GM19372 (cell line): ENCODE results near the gene MARCHF10.
A peak's percentile ranks its signal among the peaks of the same experiment; 100 is the strongest.

Experiments used
- ATAC-seq: cut with Tn5 transposase; IDR thresholded peaks from one replicate; pipeline ENCODE4 v1.9.1; 2021; ENCODE audit warnings: mild to moderate bottlenecking, low read depth, moderate library complexity; ENCODE audit not compliant: unreplicated experiment

Gene MARCHF10

DNA sequence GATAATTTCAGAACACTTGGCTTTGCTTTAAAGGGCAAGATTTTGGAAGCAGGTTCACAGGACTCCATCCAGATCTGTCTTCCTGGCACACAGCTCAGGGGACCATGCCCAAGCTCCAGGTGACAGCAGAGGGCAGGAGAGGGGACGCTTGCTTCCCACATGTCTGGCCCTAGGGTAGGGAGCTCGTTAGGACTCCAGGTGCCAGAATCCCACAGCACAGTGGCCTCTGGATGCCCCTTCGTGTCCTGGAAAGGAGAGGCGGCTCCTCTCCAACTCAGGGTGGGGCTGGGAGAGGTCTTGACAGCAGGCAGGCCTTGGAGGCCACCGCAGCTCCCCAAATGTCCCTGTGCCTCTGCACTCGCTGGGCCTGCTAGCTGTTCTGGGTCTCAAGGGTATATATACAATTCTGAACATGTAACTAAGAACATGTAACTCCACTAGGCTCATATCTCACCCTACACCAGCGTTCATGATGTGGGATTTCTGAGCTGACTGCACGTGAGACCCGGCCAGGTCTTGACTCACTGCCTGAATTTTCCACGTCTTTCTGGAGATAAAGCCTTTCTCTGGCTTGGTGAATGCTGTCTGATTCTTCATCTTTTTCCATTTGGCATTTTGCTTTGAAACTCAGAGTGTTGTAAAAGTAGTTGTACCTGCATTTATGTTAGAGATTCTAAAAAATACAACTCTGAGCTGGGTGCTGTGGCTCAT lies 52.8 kb downstream of the MARCHF10 start:
- ATAC-seq = no peak

GRCh38 chr17:62754631-62755030 lies 53.5 kb downstream of the MARCHF10 start:
- ATAC-seq = no peak

DNA sequence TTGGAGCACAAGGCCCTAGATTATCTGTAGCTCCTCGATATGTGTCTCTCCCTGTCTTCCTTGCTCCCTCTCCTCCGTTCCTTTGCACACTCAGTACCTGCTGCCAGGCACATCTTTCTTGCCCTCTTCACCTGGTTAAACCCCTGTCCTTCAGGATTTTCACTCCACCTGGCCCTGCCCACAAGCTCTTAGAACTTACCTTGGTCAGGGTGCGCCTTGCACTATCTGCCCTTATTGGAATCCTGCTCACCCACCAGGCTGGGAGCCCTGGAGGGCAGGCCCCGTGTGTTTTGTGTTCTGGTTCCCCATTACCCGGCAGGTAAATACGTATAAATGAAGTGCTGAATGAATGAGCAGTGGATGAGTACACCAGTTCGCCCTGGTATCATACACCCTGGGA lies 54.6 kb downstream of the MARCHF10 start:
- no peak for ATAC-seq

GRCh38 chr17:62751060-62751691 lies 56.9 kb downstream of the MARCHF10 start:
- no peak for ATAC-seq

GRCh38 chr17:62750631-62751051 lies 57.5 kb downstream of the MARCHF10 start:
- no peak for ATAC-seq

DNA sequence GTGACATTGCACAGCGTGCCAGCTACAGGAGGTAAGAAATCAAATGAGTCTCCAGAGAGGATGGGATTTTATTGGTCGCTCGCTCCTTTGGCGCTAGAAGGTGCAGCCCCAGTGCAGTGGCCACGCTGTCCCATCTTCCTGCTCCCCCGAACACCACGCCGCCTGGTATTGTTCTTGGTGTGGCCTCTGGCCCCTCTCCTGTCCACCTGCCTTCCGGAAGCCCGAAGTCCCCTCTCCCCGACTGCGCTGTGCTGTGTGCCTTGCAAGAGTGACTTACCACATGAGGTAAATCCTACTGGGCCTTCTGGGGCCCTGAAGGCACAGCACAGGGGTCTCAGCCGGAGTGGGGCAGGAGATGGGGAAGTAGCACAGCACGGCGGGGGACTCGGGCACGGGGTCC lies 58.2 kb downstream of the MARCHF10 start:
- no peak for ATAC-seq

GRCh38 chr17:62746941-62747340 lies 61.2 kb downstream of the MARCHF10 start:
- no peak for ATAC-seq

GRCh38 chr17:62745806-62746205 lies 62.3 kb downstream of the MARCHF10 start:
- ATAC-seq = no peak

- ATAC-seq = no peak
Measured at GRCh38 chr17:62744259-62744658, 63.9 kb downstream of the MARCHF10 start.

GRCh38 chr17:62741290-62741689 lies 66.8 kb downstream of the MARCHF10 start:
- ATAC-seq = no peak

DNA sequence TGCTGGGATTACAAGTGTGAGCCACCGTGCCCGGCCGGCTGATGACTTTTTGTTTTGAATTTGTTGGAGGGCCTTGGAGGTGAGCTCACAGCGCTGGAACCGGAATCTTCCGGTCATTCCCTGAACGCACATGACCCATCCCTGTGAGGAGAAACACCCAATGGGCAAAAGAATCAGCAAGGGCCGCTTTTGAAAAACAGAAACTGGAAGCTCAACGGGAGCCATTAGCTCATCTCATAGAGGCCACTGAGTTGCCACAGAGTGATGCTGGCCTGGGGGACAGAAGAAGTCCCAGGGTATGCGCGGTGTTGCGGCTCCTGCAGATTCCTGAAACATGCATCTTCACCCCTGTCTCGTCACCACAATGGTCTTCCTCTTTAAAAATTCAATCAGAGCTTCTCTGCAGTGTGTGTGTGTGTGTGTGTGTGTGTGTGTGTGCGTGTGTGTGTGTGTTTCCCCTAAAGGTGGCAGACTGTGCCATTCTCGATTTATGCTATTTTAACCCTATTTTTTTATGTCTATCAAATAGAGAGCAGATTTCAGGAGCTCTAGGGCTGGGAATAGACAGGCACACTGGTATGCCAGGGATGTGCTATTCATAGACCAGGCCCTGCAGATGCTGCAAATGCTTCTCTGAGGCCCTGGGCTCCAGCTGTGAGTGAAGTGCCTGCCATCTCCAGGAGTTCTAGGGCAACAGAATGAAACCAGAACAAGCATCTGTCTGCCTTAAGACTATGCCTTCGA lies 68.3 kb downstream of the MARCHF10 start:
- no peak for ATAC-seq

DNA sequence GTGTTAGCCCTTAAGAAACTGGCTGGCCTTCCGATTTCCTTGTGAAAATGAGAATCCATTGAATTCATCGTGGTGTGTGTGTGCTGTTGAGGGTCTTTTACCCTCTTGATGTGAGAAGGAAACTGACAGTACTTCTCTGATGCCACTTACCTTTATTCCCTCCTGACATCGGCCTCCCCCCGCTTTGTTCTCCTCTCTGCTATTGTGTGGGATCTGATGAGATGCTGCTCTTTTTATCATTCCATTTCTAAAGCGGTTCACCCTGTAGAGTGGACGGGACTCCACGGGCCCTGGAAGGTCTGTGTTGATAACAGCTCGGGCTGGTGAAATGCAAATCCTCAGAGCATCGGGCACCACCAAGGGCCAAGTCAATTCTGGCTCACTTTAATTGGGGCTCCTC lies 69.8 kb downstream of the MARCHF10 start:
- ATAC-seq = no peak

DNA sequence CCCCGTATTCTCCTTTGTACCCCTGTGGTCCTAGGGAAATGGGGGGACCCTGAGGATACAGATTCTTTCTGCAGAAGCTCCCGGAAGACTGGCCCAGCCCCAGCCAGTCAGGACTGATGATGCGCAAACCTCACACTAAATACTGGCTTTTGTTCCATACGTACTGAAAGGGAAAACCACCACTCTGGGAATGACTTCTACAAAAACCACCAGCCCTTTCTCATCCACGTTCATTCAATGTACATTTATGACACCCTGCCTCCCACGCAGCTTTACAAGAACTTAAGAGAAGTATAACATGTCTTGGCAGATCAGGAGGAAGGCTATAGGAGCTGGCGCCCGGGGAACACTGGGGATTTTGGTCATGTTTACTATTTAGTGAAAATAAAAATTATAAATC lies 70.6 kb downstream of the MARCHF10 start:
- ATAC-seq = no peak

DNA sequence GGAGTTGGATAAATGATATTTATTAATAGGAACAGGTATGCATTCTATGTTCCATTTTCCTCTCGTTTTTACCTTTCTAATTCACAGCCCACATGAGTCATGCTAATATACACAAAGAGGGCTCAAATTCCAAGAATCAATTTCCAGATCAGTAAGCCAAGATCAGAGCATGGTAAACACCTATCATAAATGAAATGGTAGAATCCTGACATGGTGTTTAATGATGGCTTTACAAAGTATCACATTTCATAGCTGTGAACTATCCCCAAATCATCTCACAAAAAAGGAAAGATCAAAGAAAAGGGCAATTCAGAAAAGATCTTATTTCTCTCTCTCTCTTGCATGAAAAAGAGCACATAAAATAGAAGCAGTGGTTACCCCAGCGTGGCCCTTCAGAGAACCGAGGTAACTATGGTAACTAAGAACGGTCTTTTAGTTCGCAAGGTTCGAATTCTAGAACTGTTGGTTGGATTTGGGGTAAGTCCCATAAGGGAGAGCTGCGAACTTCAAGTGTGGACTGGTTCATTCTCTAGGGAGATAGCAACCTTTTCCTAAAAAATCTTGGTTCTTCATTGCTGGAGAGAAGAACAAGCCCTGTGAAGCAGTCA lies 73.0 kb downstream of the MARCHF10 start:
- no peak for ATAC-seq

GRCh38 chr17:62732125-62732524 lies 76.0 kb downstream of the MARCHF10 start:
- ATAC-seq = no peak

DNA sequence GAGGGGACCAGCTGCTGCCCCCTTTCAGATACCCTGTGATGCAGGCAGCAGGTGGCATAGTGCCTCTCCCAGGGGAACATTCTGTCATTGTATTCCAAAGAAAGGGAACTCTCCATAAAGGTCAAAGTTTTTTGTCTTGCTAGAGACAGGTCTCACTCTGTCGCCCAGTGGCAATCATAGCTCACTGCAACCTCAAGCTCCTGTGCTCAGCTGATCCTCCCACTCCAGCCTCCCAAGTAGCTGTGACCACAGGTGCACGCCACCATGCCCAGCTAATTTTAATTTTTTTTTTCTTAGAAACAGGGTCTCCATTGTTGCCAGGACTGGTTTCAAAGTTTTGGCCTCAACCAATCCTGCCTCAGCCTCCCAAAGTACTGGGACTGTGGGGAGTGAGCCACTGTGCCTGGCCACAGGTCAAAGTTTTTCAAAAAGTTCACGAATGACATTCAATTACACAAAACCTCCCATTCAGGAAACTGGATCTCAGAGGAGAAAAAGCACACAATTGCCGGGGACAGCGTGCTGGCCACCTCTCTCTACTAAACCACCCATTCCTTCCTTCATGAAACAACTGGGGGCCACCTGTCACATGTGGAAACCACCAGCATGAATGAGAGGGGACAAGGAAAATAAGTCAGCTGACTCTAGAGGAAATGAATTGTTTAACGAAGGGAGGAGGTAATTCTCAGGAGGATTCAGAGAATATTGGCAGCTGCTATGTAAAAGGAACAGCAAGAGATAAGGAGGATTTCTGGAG lies 80.0 kb downstream of the MARCHF10 start:
- no peak for ATAC-seq

GRCh38 chr17:62725791-62726249 lies 82.3 kb downstream of the MARCHF10 start:
- no peak for ATAC-seq

DNA sequence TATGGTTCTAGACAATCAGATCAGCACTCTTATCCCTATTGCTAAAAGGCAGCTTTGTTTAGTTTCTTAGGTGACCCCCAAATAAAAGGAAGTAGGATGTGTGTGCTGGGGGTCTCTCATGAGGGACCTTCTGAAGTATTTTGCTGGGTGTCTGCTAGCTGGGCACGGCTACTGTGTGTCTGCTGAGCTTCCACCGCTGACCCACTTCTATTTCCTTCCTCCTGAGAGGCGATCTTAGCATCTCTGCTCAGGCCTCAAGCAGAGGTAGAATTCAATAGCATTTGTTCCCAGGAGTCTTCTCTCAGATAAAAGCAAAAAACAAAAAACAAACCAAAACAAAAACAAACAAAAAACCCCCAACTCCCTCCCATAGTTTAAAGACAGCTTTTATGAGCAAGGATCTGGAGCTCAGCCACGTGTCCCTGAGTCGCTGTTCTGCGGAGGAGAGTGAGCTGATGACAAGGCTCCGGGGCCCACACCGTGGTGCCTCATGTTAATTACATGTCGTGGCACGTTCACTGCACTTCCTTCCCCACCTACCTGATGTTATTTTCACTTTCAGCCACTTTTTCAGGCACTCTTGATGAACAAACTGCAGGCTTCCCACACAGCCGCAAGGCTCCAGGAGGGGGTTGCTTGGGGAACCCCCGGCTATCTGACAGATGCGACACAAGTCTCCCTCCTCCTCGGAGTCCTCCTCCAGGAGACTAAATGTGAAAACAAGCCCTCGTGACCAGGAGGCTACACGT lies 83.5 kb downstream of the MARCHF10 start:
- ATAC-seq = peak; percentile 91

DNA sequence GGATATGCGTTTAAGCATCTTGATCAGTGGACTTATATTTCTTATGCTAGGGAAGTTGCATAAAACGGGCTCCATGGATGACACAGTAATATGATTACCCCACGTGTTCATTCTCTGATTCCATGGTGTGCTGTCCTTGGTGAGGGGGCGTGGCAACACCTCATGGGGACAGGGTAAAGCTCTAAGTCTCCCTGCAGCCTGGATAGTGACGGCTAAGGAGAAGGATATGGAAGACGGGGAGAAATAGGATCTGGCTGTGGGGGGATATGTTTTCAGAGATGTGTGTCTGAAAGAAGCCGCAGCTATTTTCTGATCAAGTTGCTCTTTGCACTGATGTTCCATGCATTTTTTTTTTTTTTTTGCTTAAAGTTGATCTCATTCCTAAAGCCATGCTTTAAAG lies 84.3 kb downstream of the MARCHF10 start:
- no peak for ATAC-seq

GRCh38 chr17:62722625-62723024 lies 85.5 kb downstream of the MARCHF10 start:
- no peak for ATAC-seq
